ENCODE measurements around the gene UBE2J2.

Gene UBE2J2

GRCh38 chr1:1306070-1306660 lies 32.5 kb upstream of the UBE2J2 start:
- in situ Hi-C loops (cut with MboI; ENCODE audit: low sequenced_read_pairs, unreplicated experiment): no loop called here
- no peak for TF ChIP-seq CTCF (IDR thresholded peaks at IDR 0.05; ENCODE audit: borderline replicate concordance, control extremely low read depth, extremely low read depth, insufficient read depth, missing control alignments)
- DNase-seq (ENCODE audit: low spot score): no peak

- peak; percentile 74 for DNase-seq (ENCODE audit: low spot score)
- TF ChIP-seq CTCF (IDR thresholded peaks at IDR 0.05; ENCODE audit: borderline replicate concordance, control extremely low read depth, extremely low read depth, insufficient read depth, missing control alignments): peak; percentile 21
- in situ Hi-C loops (cut with MboI; ENCODE audit: low sequenced_read_pairs, unreplicated experiment): no loop called here
Measured at GRCh38 chr1:1305300-1306069, 31.8 kb upstream of the UBE2J2 start.

GRCh38 chr1:1304331-1305299 lies 31.0 kb upstream of the UBE2J2 start:
- in situ Hi-C loops (cut with MboI; ENCODE audit: low sequenced_read_pairs, unreplicated experiment): no loop called here
- no peak for TF ChIP-seq CTCF (IDR thresholded peaks at IDR 0.05; ENCODE audit: borderline replicate concordance, control extremely low read depth, extremely low read depth, insufficient read depth, missing control alignments)
- no peak for DNase-seq (ENCODE audit: low spot score)

- TF ChIP-seq CTCF (IDR thresholded peaks at IDR 0.05; ENCODE audit: borderline replicate concordance, control extremely low read depth, extremely low read depth, insufficient read depth, missing control alignments): no peak
- in situ Hi-C loops (cut with MboI; ENCODE audit: low sequenced_read_pairs, unreplicated experiment): no loop called here
- no peak for DNase-seq (ENCODE audit: low spot score)
Measured at GRCh38 chr1:1303736-1304135, 30.1 kb upstream of the UBE2J2 start.

GRCh38 chr1:1302951-1303509 lies 29.4 kb upstream of the UBE2J2 start:
- TF ChIP-seq CTCF (IDR thresholded peaks at IDR 0.05; ENCODE audit: borderline replicate concordance, control extremely low read depth, extremely low read depth, insufficient read depth, missing control alignments): no peak
- DNase-seq (ENCODE audit: low spot score): no peak
- in situ Hi-C loops (cut with MboI; ENCODE audit: low sequenced_read_pairs, unreplicated experiment): no loop called here

GRCh38 chr1:1302006-1302430 lies 28.4 kb upstream of the UBE2J2 start:
- DNase-seq (ENCODE audit: low spot score): no peak
- in situ Hi-C loops (cut with MboI; ENCODE audit: low sequenced_read_pairs, unreplicated experiment): no loop called here
- peak; percentile 37 for TF ChIP-seq CTCF (IDR thresholded peaks at IDR 0.05; ENCODE audit: borderline replicate concordance, control extremely low read depth, extremely low read depth, insufficient read depth, missing control alignments)
